HG02870 (cell line): ENCODE measurements around the gene UBB.
A peak's percentile ranks its signal among the peaks of the same experiment; 100 is the strongest.

ENCODE experiments used
- ATAC-seq: cut with Tn5 transposase; IDR thresholded peaks from one replicate; pipeline ENCODE4 v1.9.1; 2021; ENCODE audit warnings: mild to moderate bottlenecking, moderate library complexity; ENCODE audit not compliant: unreplicated experiment

UBB gene

DNA sequence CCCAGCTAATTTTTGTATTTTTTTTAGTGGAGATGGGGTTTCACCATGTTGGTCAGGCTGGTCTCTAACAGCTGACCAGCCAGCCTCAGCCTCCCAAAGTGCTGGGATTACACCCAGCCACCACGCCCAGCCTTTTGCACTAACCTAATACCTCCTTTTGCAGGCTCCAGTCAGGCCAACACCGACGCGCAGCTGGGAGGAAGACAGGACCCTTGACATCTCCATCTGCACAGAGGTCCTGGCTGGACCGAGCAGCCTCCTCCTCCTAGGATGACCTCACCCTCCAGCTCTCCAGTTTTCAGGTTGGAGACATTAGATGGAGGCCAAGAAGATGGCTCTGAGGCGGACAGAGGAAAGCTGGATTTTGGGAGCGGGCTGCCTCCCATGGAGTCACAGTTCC lies 36.5 kb downstream of the UBB start:
- no peak for ATAC-seq

GRCh38 chr17:16417896-16418684 lies 37.2 kb downstream of the UBB start:
- ATAC-seq: no peak

GRCh38 chr17:16418685-16419068 lies 37.8 kb downstream of the UBB start:
- no peak for ATAC-seq

DNA sequence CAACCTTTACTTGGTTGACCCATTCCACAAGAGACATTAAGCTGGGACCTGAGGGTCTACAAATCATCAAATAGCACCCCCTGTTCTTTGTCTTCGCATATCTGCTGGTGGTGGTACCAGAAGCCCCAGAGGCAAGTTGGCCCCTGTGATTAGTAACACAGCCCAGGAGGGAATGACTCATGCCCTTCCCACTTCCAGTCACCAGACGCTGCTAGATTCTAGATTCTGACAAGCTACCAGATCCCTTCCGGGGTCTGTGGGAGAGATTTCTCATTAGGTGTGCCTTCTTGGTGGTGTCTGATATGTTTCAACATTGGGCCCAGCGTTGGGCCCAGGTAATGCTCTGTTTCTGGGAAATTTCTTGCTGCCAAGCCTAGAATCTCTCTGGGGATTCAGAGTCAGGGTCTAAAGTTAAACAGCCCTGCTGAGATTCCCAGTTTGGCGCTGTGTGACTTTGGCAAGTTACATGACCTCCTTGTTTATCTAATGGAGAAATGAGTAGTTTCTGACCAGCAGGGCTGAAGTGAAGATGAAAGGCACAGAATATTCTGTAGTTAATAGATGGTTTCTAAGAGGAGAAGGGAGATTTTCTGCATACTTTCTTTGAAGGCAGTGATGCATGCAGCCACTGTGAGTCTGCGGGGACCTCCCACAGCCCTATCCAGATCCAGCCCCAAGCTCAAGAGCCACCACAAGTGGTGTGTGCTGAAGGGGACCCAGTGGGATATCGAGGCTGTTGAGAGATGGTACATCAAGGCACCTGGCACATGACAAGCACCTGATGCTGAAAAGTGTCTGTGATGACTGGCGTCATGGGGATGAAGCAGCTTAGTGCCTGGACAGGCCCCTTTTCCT lies 38.4 kb downstream of the UBB start:
- peak; percentile 42 for ATAC-seq

GRCh38 chr17:16419929-16420271 lies 39.0 kb downstream of the UBB start:
- no peak for ATAC-seq

- no peak for ATAC-seq
Measured at GRCh38 chr17:16422416-16422815, 41.5 kb downstream of the UBB start.

- no peak for ATAC-seq
Measured at GRCh38 chr17:16423226-16423872, 42.5 kb downstream of the UBB start.

DNA sequence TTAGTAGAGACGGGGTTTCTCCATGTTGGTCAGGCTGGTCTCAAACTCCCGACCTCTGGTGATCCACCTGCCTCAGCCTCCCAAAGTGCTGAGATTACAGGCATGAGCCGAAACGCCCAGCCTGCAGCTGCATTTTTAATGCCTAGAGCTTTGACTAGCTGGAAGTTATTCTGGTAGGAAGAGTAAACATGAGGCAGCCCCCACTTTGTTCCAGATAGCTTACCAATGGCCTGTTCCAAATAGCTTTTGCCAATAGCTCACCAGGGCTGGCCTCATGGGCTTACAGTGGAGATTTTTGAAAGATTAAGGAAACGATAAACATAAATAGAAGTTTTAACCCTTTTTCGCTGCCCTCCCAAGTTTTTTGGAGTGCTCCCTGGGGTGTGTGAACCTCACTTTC lies 44.3 kb downstream of the UBB start:
- no peak for ATAC-seq

DNA sequence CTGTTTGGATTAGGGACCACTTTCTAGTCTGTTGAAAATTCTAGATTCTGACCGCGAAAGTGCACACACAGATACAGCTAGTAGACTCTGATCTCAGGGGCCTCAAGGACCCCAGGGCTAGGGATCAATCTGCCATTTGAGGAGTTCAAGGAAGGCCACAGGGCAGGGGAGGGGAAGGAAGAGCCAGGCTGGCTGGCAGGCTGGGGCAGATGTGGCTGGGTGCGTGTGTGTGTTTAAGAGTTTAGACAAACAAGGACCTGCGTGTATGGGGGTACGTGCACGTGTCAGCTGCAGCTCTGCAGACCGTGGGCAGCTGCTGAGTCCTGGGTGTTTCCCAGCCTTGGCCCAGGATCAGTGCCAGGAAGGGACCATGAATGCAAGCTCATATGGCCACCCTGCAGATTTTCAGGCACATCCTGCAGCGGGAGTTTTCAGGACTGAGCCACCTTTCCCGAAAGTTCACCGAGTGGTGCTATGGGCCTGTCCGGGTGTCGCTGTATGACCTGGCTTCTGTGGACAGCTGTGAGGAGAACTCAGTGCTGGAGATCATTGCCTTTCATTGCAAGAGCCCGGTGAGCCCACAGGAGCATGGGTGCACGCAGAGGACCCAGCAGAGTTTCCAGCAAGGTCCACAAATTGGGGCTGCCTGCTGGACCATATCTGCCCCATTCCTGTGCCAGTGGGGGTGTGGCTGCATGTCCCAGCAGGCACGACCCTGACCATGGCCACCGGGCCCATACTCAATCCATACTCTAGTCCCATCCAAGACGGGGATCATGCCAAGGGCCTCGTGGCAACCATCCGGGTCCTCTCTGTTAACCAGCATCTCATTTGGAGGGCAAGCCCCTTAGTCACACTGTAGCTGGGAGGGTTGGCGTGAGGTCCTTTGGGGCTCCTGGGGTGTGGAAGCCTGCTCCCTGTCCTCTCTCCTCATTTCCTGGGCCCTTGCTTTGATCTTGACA lies 45.1 kb downstream of the UBB start:
- no peak for ATAC-seq

GRCh38 chr17:16427020-16427419 lies 46.1 kb downstream of the UBB start:
- ATAC-seq: no peak

DNA sequence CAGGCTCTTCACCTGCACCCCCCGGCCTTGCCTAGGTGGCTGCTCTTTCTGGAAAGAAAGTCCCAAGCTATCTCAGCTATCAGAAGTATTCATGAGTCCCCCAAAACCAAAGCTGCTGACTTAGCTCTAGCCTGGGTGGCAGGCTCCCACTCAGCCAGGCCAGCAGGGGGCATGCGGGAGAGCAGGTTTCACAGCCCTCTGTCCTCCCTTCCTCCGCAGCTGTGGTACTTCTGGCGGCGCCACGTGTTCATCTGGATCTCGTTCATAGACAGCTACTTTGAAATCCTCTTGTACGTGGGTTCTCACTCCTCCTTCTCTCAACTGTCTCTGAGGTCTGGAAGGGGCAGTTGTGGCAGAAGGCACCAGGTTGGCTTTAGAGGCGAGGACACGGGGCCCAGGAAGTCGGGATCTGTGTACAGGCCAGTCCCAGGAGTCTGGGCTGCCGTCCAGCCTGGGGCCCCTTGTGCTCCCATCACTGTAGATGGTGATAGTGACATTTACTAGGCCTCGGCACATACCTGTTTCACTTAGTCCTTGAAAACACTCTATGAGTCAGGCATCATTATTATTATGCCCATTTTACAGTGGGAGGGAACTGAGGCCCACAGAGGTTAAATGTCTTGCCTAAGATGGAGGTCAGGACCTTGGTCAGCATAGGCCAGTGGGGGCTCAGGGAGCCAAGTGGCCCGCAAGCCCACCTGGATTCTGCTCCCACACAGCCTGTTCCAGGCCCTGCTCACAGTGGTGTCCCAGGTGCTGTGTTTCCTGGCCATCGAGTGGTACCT lies 47.4 kb downstream of the UBB start:
- ATAC-seq: no peak

GRCh38 chr17:16429083-16429482 lies 48.2 kb downstream of the UBB start:
- ATAC-seq: no peak

DNA sequence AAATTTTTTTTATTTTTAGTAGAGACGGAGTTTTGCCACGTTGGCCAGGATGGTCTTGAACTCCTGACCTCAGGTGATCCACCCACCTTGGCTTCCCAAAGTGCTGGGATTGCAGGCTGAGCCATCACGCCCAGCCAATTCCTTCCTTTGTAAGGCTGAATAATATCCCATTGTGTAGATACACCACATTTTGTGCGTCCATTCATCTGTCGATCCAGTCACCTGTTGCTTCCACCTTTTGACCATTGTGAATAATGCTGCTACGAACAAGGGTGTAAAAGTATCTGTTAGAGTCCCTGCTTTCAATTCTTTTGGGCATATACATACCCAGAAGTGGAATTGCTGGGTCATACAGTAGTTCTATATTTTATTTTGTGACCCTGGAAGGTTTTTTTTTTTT lies 49.8 kb downstream of the UBB start:
- ATAC-seq: no peak

- no peak for ATAC-seq
Measured at GRCh38 chr17:16432017-16432416, 51.1 kb downstream of the UBB start.
